ENCODE results near the gene SLC35F4. TPM values are rescaled to one million over a fixed set of nuclear protein-coding genes. Genes with fewer than 3 reads are reported as not detected.

Gene SLC35F4
- total RNA-seq (ENCODE audit: low replicate concordance), result not detected in 2 replicates

DNA sequence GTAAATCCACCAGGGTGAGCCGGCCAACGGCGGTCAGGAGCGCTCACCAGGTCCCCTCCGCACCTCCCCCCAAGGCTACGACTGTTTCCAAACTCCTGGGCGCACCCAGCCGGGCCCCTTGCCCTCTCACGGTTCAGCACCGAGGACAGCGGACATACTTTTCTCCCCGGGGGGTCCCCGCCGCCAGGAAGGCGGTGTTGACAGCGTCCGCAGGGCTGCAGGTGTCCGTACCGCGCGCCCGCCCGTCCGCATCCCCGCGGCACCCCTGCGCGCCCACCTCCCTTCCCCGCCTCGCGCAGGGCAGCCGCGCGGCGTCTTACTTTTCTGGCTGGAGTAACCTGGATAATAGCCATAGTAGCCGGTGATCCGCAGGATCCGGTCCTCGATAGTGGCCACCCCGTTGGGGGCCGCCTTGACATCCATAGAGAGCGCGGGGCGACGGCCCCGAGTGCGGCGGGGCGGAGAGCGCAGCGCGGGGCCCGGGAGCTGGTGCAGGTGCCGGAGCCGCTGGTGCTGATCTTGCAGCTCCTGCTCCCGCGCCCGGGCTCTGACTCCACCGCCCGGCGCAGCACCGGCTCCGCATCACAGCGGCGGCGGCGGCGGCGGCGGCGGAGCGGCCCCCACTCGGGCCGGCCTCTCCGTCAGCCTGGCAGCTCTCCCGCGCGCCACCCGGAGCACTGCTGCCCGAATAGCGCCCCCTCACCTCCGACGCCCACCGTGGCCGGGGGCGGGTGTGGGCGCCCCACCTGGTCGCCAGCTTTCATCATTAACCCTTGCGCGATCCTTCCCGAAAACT is at the start of gene SLC35F4:
Gene SLC35F4, minus strand, starts transcription at position 690 of the 796 bp plus-strand sequence.

